ENCODE data around the gene ARHGEF16. TPM values are rescaled to one million over a fixed set of nuclear protein-coding genes. Genes with fewer than 3 reads are reported as not detected.

Gene ARHGEF16
- polyA plus RNA-seq, 1 of the 3 experiments (the other 2 are of a cell fraction): 0.18 TPM

DNA sequence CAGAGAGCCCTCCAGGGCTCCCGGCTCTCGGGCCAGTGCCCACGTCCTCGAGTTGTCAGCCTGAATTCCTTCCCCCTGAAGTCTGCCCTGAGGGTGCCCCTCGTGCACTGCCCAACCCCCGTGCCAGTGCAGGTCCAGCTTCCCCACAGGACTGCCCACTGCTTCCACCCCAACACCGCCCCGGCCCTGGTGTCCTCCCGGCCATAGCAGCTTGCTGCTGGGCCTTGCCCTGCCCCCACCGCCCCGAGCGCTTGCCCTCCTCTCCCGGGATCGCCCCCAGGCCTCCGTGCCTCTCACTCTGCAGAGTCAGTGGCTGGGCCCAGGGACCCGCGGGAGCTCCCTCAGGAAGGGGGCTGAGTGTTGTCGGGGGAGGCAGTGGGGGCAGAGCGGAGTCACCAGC, 24.1 kb upstream of the ARHGEF16 start:
- no peaks in the 10 kb centered on the region for H3K4me1 ChIP-seq (ENCODE audit: control insufficient read depth in 1 of 2, insufficient read depth in 2 of 2, low read depth in 1 of 2, low read length in 1 of 2)
- no peak overlapping the region for H3K27ac ChIP-seq (ENCODE audit: low read depth in 2 of 2, low read length in 1 of 2)
- no peak overlapping the region for H3K4me3 ChIP-seq (ENCODE audit: low read depth in 2 of 2, low read length in 1 of 2)
- no peaks in the 10 kb centered on the region for H4K20me1 ChIP-seq (ENCODE audit: insufficient read depth)
- H3K79me2 ChIP-seq (ENCODE audit: insufficient read depth): no peaks in the 10 kb centered on the region
- no peak for DNase-seq
- H3F3A ChIP-seq (replicated peaks; ENCODE audit: insufficient read depth): no peaks in the 10 kb centered on the region
- TF ChIP-seq, protein P1, sequence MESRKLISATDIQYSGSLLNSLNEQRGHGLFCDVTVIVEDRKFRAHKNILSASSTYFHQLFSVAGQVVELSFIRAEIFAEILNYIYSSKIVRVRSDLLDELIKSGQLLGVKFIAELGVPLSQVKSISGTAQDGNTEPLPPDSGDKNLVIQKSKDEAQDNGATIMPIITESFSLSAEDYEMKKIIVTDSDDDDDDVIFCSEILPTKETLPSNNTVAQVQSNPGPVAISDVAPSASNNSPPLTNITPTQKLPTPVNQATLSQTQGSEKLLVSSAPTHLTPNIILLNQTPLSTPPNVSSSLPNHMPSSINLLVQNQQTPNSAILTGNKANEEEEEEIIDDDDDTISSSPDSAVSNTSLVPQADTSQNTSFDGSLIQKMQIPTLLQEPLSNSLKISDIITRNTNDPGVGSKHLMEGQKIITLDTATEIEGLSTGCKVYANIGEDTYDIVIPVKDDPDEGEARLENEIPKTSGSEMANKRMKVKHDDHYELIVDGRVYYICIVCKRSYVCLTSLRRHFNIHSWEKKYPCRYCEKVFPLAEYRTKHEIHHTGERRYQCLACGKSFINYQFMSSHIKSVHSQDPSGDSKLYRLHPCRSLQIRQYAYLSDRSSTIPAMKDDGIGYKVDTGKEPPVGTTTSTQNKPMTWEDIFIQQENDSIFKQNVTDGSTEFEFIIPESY (IDR thresholded peaks at IDR 0.05; ENCODE audit: borderline replicate concordance, low read depth): no peak
- no peak for TF ChIP-seq RXRA (IDR thresholded peaks at IDR 0.05; ENCODE audit: borderline replicate concordance, low read depth)
- TF ChIP-seq, protein P2, sequence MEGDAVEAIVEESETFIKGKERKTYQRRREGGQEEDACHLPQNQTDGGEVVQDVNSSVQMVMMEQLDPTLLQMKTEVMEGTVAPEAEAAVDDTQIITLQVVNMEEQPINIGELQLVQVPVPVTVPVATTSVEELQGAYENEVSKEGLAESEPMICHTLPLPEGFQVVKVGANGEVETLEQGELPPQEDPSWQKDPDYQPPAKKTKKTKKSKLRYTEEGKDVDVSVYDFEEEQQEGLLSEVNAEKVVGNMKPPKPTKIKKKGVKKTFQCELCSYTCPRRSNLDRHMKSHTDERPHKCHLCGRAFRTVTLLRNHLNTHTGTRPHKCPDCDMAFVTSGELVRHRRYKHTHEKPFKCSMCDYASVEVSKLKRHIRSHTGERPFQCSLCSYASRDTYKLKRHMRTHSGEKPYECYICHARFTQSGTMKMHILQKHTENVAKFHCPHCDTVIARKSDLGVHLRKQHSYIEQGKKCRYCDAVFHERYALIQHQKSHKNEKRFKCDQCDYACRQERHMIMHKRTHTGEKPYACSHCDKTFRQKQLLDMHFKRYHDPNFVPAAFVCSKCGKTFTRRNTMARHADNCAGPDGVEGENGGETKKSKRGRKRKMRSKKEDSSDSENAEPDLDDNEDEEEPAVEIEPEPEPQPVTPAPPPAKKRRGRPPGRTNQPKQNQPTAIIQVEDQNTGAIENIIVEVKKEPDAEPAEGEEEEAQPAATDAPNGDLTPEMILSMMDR (IDR thresholded peaks at IDR 0.05): no peak
- TF ChIP-seq TCF12 (IDR thresholded peaks at IDR 0.05): no peak
- no peak for TF ChIP-seq NFIC (IDR thresholded peaks at IDR 0.05; ENCODE audit: borderline replicate concordance)
- no peak for TF ChIP-seq ELF1 (IDR thresholded peaks at IDR 0.05)
- TF ChIP-seq, protein P3, sequence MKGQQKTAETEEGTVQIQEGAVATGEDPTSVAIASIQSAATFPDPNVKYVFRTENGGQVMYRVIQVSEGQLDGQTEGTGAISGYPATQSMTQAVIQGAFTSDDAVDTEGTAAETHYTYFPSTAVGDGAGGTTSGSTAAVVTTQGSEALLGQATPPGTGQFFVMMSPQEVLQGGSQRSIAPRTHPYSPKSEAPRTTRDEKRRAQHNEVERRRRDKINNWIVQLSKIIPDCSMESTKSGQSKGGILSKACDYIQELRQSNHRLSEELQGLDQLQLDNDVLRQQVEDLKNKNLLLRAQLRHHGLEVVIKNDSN (IDR thresholded peaks at IDR 0.05; ENCODE audit: borderline replicate concordance, low read depth): no peak
- no peak for TF ChIP-seq MEF2A (IDR thresholded peaks at IDR 0.05; ENCODE audit: borderline replicate concordance, low read depth)
- TF ChIP-seq, protein P4, sequence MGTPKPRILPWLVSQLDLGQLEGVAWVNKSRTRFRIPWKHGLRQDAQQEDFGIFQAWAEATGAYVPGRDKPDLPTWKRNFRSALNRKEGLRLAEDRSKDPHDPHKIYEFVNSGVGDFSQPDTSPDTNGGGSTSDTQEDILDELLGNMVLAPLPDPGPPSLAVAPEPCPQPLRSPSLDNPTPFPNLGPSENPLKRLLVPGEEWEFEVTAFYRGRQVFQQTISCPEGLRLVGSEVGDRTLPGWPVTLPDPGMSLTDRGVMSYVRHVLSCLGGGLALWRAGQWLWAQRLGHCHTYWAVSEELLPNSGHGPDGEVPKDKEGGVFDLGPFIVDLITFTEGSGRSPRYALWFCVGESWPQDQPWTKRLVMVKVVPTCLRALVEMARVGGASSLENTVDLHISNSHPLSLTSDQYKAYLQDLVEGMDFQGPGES (IDR thresholded peaks at IDR 0.05; ENCODE audit: low read depth, low read length): no peak
- TF ChIP-seq JUND (IDR thresholded peaks at IDR 0.05): no peak
- TF ChIP-seq TEAD4 (IDR thresholded peaks at IDR 0.05; ENCODE audit: borderline replicate concordance, insufficient read depth): no peak
- no peak for TF ChIP-seq TAF1 (IDR thresholded peaks at IDR 0.05; ENCODE audit: borderline replicate concordance, low read depth, low read length)
- no peak for TF ChIP-seq NRF1 (IDR thresholded peaks at IDR 0.05; ENCODE audit: low read depth, low read length)
- TF ChIP-seq POLR2AphosphoS5 (IDR thresholded peaks at IDR 0.05; ENCODE audit: low read depth, low read length): no peak
- TF ChIP-seq FOSL2 (IDR thresholded peaks at IDR 0.05; ENCODE audit: borderline replicate concordance, low read depth): no peak
- no peak for TF ChIP-seq GABPA (IDR thresholded peaks at IDR 0.05; ENCODE audit: low read depth)
- TF ChIP-seq FOXJ3 (CRISPR knock-in tag; IDR thresholded peaks at IDR 0.05): no peak
- TF ChIP-seq, protein P5, sequence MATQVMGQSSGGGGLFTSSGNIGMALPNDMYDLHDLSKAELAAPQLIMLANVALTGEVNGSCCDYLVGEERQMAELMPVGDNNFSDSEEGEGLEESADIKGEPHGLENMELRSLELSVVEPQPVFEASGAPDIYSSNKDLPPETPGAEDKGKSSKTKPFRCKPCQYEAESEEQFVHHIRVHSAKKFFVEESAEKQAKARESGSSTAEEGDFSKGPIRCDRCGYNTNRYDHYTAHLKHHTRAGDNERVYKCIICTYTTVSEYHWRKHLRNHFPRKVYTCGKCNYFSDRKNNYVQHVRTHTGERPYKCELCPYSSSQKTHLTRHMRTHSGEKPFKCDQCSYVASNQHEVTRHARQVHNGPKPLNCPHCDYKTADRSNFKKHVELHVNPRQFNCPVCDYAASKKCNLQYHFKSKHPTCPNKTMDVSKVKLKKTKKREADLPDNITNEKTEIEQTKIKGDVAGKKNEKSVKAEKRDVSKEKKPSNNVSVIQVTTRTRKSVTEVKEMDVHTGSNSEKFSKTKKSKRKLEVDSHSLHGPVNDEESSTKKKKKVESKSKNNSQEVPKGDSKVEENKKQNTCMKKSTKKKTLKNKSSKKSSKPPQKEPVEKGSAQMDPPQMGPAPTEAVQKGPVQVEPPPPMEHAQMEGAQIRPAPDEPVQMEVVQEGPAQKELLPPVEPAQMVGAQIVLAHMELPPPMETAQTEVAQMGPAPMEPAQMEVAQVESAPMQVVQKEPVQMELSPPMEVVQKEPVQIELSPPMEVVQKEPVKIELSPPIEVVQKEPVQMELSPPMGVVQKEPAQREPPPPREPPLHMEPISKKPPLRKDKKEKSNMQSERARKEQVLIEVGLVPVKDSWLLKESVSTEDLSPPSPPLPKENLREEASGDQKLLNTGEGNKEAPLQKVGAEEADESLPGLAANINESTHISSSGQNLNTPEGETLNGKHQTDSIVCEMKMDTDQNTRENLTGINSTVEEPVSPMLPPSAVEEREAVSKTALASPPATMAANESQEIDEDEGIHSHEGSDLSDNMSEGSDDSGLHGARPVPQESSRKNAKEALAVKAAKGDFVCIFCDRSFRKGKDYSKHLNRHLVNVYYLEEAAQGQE (IDR thresholded peaks at IDR 0.05; ENCODE audit: low read depth, low read length): no peak
- TF ChIP-seq, protein P6, sequence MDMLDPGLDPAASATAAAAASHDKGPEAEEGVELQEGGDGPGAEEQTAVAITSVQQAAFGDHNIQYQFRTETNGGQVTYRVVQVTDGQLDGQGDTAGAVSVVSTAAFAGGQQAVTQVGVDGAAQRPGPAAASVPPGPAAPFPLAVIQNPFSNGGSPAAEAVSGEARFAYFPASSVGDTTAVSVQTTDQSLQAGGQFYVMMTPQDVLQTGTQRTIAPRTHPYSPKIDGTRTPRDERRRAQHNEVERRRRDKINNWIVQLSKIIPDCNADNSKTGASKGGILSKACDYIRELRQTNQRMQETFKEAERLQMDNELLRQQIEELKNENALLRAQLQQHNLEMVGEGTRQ (IDR thresholded peaks at IDR 0.05; ENCODE audit: borderline replicate concordance, low read depth, low read length): no peak
- TF ChIP-seq CHD2 (IDR thresholded peaks at IDR 0.05; ENCODE audit: low read length, partially characterized antibody): no peak
- H3K9ac ChIP-seq: no peak overlapping the region
- no peaks in the 10 kb centered on the region for H3K9me3 ChIP-seq
- no peaks in the 10 kb centered on the region for H3K36me3 ChIP-seq (replicated peaks in 1 of 2; ENCODE audit: control insufficient read depth in 1 of 2, insufficient read depth in 2 of 2, low read length in 1 of 2)
- peaks cover 13% of the 10 kb centered on the region; the same call in 1 of the 2 replicates for H3K27me3 ChIP-seq (ENCODE audit: insufficient read depth)
- POLR2A ChIA-PET: no interaction called here
- CTCF ChIA-PET: interaction anchor here (1.1 to 2.0 kb wide), 3 partner anchors 12 to 608 kb away, joined by 3 to 6 read pairs (median 4); no protein-coding TSS in a partner anchor
- H3K4me2 ChIP-seq: no peak overlapping the region
- no peaks in the 10 kb centered on the region for H3K9me2 ChIP-seq
- no peak overlapping the region for H2AFZ ChIP-seq (ENCODE audit: low read depth)
- 35% methylated on average over 19 of the region's 19 CpGs for WGBS (ENCODE audit: low lambda C conversion rate)

All from SK-N-SH (cell line).